ENCODE measurements around the gene GALNT14.

Gene GALNT14

DNA sequence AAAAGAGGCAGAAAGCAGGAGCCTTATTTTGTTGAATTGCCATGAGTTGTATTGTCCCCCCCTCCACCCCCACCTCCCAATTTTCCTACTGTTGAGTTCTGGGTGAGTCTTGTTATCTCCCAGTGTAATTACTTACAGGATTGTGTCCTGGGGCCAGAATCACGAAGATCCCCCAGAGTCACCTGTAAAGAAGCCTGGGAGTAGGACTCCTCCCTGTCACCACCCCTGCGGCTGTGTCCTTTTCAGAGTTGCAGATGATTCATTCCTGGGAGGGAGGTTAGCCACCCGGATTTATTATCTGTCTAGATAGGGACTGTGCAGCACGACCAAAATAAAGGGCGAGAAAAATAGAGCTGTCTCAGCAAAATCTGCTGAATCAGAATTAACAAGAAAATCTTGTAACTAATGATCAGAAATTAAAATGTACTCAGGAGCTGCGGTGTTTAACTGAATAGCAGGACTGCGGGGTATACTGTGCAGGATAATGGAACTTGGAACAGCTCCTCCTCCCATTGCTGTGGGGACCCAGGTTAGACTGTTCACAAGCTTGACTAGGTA lies 249.3 kb downstream of the GALNT14 start:
- DNase-seq (ENCODE audit: low spot score) = no peak

DNA sequence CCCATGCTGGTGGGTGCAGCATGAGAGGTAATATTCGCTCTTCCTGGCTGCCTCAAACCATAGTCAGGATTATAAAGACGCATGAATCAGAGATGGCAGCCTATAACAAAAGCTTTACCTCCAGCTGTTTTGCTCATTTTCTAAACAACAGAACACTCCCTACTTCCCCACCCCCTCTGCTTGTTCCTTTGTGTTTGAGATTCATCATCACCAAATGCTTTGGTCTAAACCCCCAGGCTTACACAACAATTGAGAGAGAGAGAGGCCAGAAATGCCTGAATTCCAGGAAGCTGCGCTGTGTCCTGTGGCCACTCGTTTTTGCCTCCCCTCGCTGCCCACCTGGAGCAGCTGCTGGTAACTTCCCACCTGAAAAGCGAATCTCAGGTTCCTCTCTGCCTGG lies 252.2 kb downstream of the GALNT14 start:
- no peak for DNase-seq (ENCODE audit: low spot score)

DNA sequence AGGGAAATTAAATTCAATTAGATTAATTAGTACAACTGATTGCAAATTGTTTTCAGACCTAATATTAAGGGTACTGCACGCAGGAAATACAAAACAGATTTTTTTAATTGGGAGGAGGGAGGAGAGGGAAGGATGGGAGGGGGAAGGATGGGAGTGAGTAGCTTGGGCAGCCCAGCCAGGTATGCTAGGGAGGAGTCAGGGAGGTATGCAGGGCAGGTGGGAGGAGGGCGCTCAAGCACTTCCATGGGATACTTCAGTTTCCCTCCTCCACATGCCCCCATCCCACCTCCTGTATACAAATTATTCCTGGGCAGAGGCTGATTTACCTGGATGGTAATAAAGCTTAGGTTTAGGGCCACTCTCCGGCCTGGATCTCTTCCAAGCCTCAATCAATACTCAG lies 254.4 kb downstream of the GALNT14 start:
- DNase-seq (ENCODE audit: low spot score) = no peak

DNA sequence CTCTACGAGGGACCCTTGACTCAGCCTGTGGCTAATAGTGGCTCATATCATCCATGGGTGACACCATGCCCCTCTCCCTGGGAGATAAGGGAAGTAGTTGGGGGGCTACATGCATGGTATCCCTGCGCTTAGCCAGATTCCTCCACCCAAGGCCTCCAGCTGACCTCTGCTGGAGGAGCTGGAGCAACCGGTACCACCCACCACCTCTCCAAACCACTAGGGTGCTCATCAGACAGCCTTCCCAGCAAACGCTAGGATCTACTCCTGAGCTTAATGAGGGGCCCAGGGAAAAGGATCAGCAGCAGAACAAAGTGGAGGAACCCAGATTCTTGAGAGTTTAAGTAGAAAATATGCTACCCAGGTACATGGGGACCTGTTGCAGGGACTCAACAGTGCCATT lies 255.1 kb downstream of the GALNT14 start:
- DNase-seq (ENCODE audit: low spot score) = no peak

DNA sequence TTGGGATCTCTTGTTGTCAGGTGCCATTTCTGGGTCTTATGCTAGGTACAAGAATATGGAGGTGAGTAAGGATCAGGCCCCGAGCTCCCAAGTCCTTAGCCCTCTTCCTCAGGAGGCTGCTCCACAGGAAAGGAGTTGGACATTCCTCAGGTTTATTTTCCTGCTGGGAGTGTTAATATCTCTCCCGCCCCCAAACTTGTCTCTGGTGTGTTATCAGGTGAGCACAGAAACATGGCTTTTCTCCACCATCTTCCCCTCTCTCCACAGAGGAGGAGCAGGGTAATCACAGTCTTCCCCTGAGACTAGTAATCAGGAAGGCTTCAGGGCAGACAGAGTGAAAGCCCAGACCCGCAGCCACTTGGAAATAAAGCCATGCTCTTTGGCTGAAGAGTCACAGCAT lies 257.7 kb downstream of the GALNT14 start:
- DNase-seq (ENCODE audit: low spot score) = no peak

DNA sequence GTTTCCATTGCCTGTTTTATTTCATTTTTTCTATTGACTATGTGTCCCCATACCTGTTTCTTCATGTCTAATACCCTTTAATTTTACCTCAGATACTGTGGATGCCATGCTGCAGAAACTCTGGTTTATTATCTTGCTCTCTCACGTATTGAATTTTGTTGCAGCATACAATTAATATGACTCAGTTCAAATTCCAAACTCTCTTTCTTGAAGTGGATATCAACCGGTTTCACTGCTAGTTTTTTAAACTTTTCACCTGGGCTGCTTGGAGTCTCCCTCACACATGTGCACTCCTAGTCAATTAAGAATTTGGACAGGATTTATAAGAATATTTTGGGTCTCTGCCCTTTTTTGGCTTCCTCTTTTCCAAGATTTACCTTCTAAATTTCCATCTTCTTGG lies 260.4 kb downstream of the GALNT14 start:
- no peak for DNase-seq (ENCODE audit: low spot score)

DNA sequence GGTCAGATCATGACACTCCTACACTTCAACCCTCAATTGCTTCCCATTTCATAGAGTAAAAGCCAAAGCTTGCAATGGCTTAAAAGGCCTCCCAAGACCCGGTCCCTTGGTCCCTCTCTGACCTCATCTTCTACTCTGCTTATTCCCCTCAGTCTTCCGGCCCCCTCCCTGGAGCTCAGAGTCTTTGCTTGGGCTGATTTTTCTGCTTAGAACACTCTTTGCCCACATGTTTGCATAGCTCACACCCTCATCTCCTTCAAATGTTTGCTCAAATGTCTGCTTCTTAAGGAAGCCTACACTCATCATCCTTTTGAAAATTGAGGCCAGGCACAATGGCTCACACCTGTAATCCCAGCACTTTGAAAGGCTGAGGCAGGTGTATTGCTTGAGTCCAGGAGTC lies 265.4 kb downstream of the GALNT14 start:
- no peak for DNase-seq (ENCODE audit: low spot score)

DNA sequence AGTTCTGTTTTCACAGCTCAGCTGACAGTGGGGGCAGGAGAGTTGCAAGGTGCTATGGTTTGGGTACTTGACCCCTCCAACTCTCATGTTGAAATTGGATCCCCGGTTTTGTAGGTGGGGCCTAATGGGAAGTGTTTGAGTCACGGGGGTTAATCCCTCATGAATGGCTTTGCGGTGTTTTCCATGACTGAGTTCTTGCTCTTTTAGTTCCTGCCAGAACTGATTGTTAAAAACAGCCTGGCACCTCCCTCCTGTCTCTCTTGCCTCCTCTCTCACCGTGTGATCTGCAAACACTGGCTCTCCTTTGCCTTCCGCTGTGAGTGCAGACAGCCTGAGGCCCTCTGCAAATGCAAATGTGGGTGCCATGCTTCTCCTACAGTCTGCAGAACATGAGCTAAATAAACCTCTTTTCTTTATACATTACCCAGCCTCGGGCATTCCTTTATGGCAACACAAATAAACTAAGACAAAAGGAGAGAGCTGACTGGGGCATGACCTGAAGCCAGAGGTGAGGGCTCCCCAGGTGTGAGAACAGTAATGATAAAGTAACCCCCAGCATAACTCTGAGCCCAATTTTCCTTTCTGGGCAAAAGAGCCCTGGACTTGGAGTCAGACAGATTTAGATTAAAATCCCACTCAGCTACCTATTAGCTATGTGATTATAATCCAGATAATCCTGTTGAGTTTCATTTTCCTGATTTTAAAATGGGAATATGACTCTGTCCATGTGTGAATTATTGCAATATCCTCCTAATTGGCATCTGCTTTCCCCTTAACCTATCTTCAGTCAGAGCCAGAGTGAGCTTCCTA lies 266.1 kb downstream of the GALNT14 start:
- DNase-seq (ENCODE audit: low spot score) = no peak

DNA sequence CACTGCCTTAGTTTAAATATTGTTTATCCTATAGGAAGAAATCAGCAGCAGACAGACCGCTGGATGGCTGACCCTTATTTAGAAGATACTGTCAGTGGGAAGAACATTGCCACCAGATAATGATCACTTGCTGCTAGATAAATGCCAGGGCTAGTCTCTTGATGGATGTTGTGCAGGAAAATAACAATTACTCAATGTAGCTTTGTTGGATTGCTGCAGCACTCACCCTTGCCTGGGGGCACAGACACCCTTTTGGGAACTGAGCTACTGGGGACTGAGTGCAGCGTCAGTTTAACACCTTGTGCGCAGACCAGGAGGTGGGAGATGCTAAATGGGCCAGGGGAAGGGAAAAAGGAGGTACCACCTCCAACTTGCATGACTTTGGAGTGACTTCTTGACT lies 266.8 kb downstream of the GALNT14 start:
- DNase-seq (ENCODE audit: low spot score) = no peak

DNA sequence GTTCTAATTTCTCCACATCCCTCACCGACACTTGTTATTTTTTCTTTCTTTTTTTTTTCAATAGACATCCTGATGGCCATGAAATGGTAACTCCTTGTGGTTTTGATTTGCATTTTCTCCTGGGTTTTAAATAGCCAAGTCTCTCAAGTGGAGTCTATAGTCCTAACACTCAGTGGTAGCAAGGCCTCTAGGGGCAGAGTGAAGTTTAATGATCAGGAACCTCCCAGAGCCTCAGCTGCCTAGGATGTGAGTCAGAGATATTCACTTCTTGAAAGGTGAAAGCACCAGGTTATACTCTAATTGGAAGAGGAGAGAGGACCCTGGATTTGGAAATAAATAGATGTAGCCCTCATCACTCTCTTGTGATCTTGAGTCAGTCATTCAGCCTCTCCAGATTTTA lies 268.3 kb downstream of the GALNT14 start:
- no peak for DNase-seq (ENCODE audit: low spot score)

DNA sequence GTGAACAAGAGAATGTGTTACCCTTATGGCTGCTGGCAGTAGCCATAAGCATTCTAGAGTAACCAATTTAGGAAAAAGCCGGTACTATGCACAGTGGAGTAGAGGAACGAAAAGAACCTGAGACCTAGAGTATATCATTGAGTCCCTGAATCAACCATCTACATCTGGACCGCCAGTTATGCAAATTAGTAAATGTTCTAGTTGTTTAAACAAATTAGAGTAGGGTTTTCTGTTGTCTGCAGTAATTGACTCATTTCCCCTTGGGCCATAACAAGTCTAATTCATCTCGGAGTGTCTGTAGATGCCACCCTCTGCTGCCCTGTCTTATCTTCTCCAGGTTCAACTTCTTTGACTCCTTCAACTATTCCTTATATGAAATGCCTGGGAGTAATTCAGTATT lies 270.9 kb downstream of the GALNT14 start:
- no peak for DNase-seq (ENCODE audit: low spot score)

DNA sequence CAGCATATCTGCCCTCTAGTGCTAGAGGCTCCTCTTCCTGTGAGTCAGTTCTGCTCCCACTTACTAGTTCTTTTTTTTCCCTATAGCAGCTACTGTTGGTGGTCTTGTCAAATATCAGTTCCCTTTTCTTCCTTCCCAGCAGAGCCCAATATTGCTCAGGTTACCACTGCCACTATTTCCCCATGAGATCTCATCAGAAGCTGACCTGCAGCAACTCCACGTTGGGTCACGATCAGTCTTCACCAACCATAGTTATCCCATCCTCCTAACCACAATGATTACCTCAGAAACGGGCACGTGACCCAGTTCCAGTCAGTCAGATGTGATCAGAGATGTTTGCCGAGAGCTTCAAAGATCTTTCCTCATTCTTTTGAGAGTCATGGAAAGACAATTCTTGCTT lies 271.3 kb downstream of the GALNT14 start:
- DNase-seq (ENCODE audit: low spot score) = no peak

DNA sequence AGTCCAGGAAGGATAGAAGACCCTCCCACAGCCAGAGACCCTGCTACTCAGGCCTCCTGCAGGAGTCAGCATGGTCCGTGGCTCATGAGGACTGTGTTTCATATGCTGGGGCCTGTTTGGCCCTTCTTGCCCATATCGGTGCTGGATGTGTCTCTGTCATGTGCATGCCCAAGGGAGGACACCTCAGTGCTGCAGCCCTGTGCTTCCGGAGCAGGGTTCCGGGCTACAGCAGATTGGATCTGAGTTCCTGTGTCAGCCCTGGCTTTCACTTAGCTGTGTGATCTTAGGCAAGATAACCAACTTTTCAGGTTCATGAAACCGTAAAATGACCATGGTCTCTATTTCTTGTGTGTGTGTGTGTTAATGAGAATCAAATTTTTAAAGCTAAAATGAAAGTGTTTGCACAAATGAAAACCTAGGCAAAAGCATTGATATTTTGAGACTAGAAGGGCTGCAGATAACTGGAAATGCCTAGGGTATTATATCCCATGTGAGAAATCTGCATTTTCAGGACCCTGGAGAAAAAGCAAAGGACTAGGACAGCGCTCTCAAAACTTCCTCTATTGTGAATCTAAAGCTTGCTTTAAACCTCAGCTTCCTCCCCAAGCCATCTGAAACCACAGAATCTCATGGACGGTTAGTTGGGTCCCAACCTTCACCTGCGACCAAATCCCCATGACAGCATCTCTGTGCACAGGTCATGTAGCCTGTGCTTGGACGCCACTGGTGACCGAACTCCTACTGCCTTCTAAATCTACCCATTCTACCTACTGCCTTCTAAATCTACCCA lies 272.2 kb downstream of the GALNT14 start:
- DNase-seq (ENCODE audit: low spot score) = no peak

DNA sequence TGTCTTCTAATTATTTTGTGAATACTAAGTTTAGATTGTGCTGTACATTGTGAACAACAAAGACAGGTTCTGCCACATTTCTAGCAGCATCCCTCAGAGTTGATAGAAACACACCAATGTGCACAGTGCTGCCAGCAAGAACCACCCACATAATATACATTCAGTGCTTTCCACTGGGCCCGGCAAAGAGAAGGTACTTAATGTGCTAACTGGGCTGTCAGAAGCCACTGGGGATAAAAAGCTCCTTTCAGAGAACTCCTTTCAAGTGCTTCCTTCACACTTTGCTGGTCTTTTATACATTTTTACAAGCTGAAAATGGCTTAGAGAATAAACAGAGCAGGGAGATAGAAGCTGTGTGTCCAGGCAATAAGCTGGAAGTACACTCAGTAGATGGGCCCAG lies 273.0 kb downstream of the GALNT14 start:
- no peak for DNase-seq (ENCODE audit: low spot score)

DNA sequence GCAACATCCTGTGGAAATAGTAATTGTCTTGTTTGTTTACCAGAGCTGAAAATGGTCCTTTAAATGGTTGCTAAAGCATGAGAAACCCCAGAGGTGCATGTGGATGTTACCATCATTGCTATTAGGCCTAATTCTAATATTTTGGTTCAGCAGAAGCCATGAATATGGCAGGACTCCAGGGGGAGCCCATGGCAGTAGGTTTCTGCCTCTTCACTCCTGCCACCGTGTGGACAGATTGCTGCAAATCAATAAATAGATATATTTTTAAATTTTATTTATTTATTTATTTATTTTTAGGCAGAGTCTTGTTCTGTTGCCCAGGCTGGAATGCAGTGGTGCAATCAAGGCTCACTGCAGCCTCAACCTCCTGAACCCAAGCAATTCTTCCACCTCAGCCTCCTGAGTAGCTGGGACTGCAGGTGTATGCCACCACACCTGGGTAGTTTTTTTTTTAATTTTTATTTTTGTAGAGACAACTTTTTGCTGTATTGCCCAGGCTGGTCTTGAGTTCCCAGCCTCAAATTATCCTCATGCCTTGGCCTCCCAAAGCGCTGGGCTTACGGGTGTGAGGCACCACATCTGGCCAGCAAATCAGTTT lies 276.1 kb downstream of the GALNT14 start:
- DNase-seq (ENCODE audit: low spot score) = peak; percentile 52

DNA sequence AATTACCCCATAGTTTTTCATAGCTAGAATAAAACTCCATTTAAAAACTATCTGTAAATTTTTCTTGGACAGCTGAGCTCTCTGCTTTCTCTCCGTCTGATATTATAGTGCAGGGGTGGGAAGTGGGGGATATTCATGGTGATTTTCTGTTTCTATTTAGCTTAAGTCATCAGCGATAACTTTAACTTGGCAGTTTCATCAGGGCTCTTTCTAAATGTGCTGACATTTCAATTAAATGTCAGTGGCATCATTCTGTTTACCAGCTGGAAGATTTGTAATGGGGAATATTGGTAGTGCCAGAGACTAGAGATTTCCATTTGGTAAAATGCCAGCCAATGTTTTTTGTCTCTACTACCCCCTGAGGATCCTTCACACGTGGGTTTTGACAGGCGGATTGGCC lies 277.5 kb downstream of the GALNT14 start:
- no peak for DNase-seq (ENCODE audit: low spot score)

All from cerebellar cortex (tissue), 1 donor.